ENCODE data around the gene ANKRD12.

Gene ANKRD12

GRCh38 chr18:9181275-9181674 lies 44.7 kb downstream of the ANKRD12 start:
- in situ Hi-C loops (cut with MboI; ENCODE audit: low sequenced_read_pairs), result no loop called here

DNA sequence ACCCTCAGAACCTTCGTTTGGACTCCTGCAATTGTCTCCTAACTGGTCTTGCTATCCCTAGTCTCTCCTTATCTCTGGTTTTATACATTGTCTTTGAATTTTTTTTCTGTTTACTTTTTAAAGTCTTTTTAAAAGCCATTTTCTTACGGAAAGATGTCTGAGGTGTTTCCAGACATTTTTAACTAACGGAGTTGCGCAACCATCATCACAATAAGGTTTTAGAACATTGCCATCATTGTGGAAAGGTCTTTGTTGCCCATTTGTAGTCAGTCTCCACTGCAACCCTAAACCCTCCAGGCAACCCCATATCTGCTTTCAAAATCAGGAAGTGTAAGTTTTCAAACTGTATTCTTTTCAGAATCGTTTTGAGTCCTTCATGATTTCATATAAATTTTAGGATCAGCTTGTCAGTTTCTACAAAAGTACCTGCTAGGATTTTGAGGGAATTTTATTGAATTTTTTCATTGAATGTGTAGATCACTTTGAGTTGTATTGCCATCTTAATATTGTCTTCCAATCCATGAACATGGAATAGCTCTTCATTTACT lies 46.3 kb downstream of the ANKRD12 start:
- in situ Hi-C loops (cut with MboI; ENCODE audit: low sequenced_read_pairs), result no loop called here

DNA sequence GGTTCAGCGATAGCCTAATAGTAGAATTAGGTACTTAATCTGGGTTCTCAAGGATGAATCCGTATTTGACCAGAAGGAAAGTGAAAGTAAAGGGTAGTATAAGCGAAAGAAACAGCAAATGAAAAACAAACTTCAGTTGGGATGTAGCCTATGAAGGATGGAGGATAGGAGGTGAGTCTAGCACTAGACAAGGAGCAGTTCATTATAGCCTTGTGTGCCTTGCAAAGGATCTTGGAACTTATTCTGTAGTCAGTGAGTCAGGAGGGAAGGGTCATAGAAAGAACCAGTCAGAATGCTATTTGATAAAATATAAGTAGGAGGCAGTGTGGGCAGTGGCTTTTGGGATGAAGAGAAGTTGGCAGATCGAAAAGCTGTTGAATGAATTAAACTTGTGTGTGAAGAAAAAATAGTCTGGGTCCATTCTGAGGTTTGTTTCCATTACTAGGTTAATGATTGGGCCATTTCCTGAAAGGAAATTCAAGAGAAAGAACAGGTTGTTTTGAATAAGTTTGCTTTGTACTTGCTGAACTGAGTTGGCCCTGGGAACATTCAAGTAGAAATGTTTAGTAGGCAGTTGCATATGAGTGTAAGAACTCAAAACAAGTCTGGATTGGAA lies 48.5 kb downstream of the ANKRD12 start:
- in situ Hi-C loops (cut with MboI; ENCODE audit: low sequenced_read_pairs), result no loop called here

GRCh38 chr18:9188359-9189231 lies 52.0 kb downstream of the ANKRD12 start:
- in situ Hi-C loops (cut with MboI; ENCODE audit: low sequenced_read_pairs), result no loop called here

DNA sequence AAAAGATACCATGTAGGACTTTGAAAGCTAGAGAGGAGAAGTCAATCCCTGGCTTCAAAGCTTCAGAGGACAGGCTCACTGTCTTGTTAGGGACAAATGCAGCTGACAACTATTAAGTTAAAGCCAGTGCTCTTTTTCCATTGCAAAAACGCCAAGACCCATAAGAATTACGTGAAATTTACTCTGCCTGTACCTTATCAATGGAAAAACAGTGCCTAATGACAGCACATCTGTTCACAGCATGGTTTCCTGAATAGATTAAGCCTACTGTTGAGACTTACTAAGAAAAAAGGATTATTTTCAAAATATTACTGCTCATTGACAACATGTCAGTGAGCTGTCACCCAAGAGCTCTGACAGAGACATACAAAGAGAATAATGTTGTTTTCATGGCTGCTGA lies 52.9 kb downstream of the ANKRD12 start:
- in situ Hi-C loops (cut with MboI; ENCODE audit: low sequenced_read_pairs), result no loop called here

GRCh38 chr18:9191658-9192256 lies 55.2 kb downstream of the ANKRD12 start:
- in situ Hi-C loops (cut with MboI; ENCODE audit: low sequenced_read_pairs), result no loop called here

- in situ Hi-C loops (cut with MboI; ENCODE audit: low sequenced_read_pairs), result no loop called here
These were observed 56.5 kb downstream of the ANKRD12 start for GRCh38 chr18:9193031-9193430.

- in situ Hi-C loops (cut with MboI; ENCODE audit: low sequenced_read_pairs), result no loop called here
These were observed 60.0 kb downstream of the ANKRD12 start for GRCh38 chr18:9196568-9196967.

GRCh38 chr18:9199681-9200080 lies 63.1 kb downstream of the ANKRD12 start:
- in situ Hi-C loops (cut with MboI; ENCODE audit: low sequenced_read_pairs), result no loop called here

DNA sequence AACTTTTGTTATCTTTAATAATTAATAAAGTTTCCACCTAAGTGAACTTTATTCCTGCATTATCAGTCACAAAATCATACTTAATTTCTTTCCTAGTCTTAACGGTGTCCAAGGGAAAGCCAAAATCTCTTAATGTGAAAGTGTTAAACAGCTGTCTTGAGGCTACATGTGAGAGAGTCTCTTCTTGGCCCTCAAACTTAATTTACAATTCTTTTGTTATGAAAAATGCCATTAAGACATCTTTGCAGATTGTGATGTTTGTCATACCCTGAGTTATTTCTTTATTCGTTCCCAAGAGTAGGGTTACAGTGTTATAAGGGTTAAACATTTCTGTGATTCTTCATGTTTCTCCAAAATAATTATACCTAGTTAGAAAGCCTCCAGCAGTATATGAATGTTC lies 64.6 kb downstream of the ANKRD12 start:
- in situ Hi-C loops (cut with MboI; ENCODE audit: low sequenced_read_pairs), result no loop called here

GRCh38 chr18:9204659-9205058 lies 68.1 kb downstream of the ANKRD12 start:
- in situ Hi-C loops (cut with MboI; ENCODE audit: low sequenced_read_pairs), result no loop called here

DNA sequence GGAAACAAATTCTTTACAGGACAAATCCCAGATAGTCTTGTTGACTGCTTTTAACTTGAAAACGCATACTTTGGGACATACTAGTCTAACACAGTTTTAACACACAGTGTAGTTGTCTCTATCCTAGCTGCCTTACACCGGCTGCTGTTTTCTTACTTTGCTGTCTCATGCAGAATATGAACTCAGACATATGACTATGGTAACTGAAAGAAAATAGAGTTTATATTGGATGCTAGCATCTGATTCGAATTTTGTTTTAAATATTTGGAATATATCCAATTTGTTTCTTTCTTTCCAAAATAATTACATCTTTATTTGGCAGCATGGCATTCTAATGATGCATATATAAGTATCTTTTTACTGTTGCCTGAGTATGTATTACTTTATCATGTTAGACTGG lies 69.8 kb downstream of the ANKRD12 start:
- in situ Hi-C loops (cut with MboI; ENCODE audit: low sequenced_read_pairs), result no loop called here

DNA sequence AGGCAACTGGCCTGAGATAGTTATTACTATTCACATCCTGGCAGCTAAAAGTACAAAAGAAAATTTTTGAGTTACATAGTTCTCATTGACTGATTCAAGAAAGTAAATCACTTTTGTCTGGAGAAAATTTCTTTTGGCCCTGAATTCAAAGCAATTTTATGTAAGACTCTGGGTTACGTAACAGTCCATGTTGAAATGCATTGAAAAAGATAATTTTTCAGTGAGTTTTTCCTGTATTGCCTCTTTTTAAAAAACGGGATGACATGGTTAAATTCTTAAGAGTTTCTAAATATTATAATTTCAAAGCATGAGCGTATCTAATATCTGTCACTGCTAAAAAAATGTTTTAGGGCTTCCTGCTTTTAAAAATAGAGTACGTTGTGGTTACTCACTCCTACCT lies 72.7 kb downstream of the ANKRD12 start:
- in situ Hi-C loops (cut with MboI; ENCODE audit: low sequenced_read_pairs), result no loop called here

GRCh38 chr18:9210966-9211365 lies 74.4 kb downstream of the ANKRD12 start:
- in situ Hi-C loops (cut with MboI; ENCODE audit: low sequenced_read_pairs), result no loop called here

- in situ Hi-C loops (cut with MboI; ENCODE audit: low sequenced_read_pairs), result no loop called here
These were observed 75.4 kb downstream of the ANKRD12 start for GRCh38 chr18:9211955-9212354.

DNA sequence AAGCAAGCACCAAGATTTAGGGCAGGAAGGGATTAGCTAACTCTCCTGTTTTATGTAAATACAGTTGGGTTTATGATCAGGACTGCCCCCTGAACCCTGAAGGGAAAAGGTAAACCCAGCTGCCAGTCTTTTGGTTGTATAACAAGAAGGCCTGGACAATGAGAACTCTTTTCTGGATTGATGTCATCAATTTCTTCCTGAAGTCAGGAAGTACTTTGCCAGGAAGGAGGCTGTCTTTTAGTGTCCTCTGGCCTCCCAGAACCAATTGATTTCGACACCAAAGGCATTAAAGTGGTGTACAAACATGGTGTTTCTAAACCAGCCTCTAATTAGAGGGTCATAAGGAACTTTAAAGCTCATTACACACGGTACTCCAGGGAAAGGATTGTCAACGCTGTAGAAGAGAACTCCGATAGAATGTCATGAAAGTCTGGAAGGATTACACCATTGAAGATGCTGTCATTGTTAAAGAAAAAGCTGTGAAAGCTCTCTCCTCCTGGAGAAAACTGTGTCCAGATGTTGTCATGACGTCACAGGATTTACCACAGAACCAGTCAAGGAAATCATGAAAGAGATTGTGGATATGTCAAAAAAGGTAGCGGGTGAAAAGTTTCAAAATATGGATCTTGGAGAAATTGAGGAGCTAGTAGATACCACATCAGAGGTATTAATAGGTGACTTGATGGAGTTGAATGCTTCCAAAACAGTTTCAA lies 78.8 kb downstream of the ANKRD12 start:
- in situ Hi-C loops (cut with MboI; ENCODE audit: low sequenced_read_pairs), result no loop called here

- in situ Hi-C loops (cut with MboI; ENCODE audit: low sequenced_read_pairs), result no loop called here
These were observed 79.9 kb downstream of the ANKRD12 start for GRCh38 chr18:9216459-9216858.

DNA sequence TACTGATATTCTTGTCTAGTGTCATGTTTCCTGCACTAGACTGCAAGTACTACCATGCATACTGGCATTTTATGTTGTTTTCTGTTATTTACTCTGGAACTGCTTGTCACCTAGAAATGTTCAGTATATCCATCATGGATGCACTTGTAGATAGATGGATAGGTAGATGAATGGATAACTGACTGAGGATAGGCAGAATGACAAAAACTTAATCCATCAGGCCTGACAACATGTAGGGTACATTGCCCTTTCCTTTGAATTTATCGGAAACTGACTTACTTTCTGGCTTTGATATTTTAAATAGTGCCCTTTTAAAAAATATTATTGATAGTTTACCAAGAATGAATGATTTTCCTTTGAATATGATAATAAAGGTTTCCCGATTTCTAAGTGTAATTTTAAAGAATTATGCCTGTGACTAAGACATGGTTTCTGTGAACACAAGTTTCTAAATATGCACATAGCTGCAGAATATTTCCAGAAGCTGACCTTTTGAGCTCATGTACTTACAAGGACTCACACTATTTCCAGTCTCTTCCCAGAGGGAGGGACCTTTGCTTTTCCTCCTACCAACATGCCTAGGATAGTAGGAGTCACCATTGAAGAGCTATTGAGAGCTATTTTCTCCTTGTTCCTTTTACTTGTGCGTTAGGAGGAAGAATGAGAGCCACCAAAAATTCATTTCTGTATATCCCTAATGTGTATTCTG lies 81.3 kb downstream of the ANKRD12 start:
- in situ Hi-C loops (cut with MboI; ENCODE audit: low sequenced_read_pairs), result no loop called here

- in situ Hi-C loops (cut with MboI; ENCODE audit: low sequenced_read_pairs), result no loop called here
These were observed 84.5 kb downstream of the ANKRD12 start for GRCh38 chr18:9221040-9221439.

DNA sequence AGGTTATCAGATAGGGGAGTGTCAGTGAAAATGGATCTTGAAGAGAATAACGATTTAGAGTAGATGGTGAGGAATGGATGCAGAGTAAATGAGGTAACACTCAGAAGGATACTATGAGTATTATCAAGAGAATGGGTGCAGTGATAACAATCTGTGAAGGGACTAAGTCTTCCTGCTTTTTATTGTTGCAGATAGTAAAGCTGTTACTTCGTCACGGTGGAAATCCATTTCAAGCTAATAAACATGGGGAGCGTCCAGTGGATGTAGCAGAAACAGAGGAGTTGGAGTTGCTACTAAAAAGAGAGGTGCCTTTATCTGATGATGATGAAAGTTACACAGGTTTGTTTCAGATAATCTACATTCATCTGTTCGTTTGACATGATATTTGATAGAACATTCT lies 85.1 kb downstream of the ANKRD12 start:
- in situ Hi-C loops (cut with MboI; ENCODE audit: low sequenced_read_pairs), result no loop called here

DNA sequence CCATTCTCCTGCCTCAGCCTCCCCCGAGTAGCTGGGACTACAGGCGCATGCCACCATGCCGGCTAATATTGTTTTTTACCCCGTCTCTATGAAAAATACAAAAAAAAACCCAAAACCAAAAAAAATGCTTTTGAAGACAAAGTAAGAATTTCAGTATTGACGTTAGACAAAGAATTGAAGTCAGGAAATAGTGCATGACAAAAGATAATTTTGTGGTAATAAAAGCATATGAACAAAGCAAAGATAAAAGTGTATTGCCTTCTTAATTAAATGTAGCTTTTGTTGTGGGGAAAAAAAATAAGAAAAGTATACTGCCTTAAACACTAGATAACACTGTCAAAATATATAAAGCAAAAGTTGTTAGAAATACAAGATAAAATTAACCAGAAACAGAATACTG lies 86.8 kb downstream of the ANKRD12 start:
- in situ Hi-C loops (cut with MboI; ENCODE audit: low sequenced_read_pairs), result no loop called here

Data from HL-60/S4 treated with phorbol 12-myristate 13-acetate at 8.2 ng/mL for 4 days and 3 days (cell line).